NCI-H2196 (cell line): ENCODE measurements around the gene DNAJC27.

Experiments used
- DNase-seq: peaks from one replicate; lab custom pipeline; 2025; ENCODE audit not compliant: unreplicated experiment; lab: John Stamatoyannopoulos, UW

Gene DNAJC27

DNA sequence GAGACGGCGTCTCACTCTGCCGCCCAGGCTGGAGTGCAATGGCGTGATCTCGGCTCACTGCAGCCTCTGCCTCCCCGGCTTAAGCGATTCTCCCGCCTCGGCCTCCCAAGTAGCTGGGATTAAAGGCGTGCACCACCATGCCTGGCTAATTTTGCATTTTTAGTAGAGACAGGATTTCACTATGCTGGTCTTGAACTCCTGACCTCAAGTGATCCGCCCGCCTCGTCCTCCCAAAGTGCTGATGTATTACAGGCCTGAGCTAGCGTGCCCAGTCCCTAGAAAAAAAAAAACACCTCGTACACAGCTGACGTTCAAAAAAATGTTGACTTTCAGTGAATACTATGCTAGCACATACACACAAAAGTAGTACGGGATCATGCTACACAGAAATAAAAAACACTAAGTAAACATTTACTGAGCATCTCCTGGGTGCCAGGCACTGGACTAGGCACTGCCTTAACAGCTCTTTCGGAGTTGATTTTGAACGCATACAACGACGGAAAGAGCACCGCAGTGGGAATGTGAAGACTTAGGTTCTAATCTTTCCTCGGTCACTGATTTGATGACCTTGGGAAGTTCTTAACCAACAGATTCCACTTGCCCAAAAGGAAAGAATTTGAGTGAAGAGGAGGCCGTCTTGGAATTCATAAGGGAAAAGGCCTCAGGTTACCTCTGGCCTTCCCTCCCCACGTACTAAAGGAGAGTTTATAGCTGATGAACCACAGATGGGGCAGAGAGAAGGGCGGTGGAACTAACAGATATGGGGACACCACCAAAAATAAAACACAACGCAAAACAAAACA is 1.1 kb downstream of the DNAJC27 start:
- no peak for DNase-seq

DNA sequence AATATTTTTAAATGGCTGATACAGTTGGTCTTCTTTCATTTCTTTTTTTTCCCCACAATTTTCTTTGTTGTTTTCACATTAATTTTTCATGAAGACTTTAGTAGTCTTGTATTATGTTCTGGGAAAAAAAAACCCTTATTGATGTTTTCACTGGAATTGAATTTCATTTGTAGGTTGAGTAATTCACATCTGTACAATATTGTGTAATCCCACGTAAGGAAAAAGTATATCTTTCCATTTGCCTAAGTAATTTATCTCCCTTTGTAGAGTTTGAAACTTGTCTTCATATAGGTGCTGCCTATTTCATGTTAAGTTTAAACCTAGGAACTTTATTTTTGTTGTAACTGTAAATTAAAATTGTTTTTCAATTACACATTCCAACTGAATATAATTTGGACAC is 2.0 kb downstream of the DNAJC27 start:
- DNase-seq, result no peak

DNA sequence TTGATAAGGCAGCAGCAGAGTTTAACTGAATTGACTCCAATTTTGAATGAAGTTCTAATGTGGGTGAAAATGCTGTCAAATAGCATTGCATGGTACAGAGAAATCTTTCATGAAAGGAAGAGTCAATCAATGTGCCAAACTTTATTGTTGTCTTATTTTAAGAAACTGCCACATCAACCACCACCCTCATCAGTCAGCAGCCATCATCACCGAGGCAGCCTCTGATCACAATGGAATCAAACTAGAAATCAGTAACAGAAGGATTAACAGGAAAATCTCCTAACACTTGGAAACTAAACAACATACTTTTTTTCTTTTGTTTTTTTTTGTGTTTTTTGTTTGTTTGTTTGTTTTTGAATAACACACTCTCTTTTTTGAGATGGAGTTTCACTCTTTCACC is 9.9 kb downstream of the DNAJC27 start:
- no peak for DNase-seq

DNA sequence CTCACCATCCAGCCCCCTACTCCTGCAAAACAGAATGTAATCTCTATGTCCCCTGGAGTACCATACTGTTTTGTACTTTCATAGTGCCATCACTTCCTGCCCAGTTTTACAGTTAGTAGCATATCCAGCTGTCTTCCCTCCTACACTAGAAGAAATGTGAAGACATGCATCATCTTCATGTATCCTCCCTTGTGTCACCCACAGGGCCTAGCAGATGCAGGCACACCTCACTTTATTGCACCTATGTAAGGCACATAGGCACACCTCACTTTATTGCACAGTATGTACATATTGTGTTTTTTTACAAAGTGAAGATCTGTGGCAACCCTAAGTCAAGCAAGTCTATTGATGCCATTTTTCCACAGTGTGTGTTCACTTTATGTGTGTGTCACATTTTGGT is 12.0 kb downstream of the DNAJC27 start:
- DNase-seq, result no peak

DNA sequence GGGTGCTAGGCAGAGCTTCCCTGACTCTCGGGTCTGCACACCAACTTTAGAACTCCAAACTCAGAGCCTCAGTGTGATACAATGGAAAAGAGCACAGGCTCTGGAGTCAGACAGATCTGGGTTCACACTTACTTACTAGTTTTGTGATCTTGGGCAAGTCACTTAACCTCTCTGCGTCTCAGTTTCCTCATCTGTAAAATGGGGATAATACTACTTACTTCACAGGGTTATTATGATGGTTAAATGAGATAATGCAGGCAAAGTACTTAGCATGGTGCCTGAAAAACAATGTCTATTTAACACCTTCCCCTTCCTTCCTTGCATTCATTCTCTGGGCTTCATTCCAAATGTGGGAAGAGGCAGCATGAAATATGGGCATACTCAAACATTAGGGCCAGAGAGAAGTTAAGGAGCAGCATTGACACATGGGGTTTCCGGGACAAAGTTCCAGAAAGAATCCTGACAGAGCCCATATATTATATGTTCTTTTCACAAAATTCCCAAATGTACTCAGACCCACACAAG is 13.3 kb downstream of the DNAJC27 start:
- no peak for DNase-seq

DNA sequence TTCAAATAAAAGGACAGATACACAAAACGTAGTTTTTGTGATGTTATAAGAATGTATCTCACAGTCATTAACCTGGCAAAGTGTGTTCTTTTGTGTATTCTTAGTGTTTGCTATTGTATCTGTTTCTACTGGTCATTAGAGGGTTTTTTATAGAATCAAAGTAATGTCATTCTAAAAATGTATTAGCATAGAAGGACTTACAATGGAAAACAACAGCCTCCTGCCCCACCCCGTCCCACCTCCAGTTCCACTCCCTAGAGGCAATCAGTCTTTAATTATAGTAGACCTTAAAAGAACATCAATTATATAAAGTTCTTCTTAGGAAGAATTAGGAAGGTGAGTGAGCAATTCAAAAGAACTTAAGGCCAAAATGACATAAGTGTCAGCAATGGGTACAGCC is 13.8 kb downstream of the DNAJC27 start:
- no peak for DNase-seq

DNA sequence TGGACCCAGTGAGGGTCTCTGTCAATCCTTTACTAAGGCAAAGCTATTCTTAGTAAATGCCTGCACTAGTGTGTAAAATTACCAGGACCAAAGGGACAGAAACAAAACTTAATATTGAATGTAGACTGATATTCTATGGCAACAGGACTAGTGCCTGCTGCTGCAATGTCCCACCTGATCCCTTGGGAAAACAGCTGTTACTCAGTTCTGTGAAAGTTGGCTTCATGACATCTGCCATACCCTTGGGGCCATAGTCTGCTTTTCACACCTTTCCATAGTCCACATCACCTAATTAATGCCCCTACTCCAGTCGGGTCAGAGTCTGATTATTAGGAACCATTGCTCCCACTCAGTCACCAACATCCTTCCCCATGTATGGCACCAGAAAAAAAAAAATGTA is 14.5 kb downstream of the DNAJC27 start:
- no peak for DNase-seq

DNA sequence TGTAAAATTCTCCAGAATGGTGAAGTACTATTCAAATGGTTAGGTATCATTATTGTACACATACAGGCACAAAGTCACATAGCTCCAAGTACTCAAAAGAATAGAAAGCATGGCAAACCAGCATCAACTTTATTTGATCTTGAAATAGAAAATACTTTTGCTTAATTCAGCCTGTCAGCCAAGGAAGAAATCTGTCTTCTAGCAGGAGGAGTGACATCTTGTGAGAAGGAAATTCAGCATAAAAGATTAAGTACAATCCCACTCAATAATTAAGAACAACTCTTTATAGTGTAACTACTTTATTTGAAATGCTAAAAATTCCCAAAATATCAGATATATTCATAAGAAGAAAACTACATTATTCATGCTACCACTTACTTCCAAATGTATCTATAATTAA is 15.8 kb downstream of the DNAJC27 start:
- DNase-seq, result no peak

DNA sequence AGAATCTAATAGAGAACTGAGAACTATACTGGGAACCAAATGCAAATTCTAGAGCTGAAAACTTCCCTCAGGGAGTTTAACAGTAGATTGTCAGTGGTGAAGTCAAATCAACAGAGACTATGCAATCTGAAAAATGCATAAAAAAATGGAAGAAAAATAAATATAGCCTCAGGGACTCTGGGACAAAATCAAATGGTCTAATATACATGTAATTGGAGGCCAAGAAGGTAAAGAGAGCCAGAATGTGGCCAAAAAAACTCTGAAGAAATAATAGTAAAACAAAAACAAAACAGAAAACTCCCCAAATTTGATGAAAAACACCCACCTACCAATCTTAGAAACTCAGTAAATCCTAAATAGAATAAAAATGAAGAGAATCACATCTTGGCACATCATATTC is 16.5 kb downstream of the DNAJC27 start:
- DNase-seq, result no peak

DNA sequence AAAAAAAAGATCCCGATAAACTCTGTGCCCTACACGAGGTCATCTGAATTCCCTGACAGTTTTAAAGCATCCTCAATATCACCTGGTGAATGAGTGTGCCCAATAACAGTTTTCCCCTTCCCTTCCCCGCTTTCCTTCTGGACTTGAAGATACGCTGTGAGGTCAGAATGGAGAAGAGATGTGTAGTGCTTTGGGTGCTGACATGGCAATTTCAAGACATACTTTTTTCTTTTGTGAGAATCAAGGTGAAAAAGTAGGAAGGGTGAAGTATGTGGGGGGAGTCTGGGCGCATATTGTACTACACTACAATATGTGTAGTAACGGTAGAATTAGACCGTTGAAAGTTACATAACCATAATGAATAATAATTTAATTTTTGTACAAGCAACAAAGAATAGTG is 21.7 kb downstream of the DNAJC27 start:
- DNase-seq, result no peak

DNA sequence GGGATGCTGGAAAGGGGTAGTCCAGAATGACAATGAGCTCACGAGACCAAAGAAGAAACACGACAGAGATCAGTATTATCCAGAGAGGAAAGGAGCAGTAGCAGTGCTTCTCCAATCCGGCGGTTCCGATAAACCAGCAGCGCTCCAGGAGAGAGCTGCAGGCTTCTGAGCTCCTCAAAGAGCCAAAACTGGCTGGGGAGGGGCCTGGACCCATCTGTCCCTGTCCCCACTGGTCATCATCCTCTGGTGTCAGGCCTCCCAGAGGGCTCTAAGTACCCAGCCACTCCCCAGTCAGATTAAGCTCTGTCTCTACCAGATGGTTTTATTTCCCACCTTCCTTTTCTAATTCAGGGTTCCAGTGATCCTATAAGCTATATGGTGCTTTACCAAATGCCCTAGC is 23.2 kb downstream of the DNAJC27 start:
- no peak for DNase-seq

DNA sequence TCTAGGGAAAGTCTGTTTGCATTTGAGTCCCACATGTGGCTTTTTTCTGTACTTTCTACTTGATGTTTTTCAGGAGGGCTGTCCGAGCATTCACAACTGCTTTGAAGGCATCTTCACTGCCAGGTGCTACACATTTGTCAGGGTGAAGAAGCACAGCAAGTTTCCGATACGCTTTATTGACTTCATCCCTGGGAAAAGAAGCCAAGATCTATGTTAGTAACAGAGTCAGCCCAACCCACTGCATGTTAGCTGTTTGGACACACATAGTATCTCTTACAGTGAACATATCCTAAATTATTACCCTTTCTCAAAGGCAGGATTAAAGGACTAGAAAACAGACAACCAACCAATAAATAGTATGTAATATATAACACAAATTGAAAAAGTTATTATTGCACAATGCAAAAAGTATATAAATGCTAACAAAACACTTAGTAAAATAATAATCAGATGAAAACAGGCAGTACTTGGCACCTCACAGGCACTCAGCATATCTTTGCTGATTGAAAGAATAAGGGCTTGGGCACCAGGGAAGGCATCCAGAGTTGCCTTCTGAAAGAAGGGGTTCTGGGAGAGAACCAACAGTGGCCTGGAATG is 24.1 kb downstream of the DNAJC27 start:
- DNase-seq, result no peak

DNA sequence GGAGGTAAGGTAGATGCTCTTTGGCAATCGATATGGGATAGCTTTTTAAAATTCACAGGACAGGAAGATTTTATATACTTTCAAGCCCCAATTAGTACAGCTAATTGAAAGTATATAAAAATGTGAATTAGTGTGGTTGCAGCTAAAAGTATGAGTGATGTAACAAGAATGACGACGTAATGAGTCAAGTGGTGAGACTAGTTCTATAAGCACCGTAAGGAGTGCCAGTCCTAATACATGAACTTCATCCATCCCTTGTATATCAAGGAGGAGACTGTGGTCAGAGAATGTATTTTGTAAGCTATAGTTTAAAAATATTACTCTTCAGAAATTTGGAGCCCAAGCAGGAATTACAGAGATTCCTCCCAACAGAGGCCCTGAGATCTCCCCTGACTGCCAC is 25.8 kb downstream of the DNAJC27 start:
- no peak for DNase-seq

DNA sequence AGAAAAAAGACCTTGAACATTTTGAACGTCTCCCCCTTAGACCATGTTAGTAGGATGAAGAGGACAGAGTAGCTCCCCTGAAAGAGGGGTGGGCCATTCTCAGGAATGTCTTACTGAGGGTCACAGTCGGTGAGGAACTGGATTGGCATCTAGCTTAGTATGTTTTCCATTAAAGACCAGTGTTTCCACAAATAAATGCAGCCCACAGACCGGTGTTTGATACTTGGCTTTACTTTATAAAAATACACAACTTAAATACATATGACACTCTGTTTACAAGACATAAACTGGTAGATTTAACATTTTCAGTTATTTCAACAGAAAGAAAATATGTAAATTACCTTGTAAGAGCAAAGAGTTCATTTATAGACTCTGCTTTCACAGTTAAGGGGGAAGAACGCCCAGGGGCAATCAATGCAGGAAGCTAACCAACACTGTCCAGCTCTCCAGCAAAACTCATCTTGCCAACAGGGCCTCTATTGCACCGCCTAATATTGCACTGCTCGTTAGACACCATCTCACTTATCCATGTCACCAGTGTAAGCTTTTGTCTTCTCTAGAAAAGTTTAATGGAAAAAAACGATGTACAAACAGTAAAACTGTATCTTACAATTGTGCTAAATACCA is 28.2 kb downstream of the DNAJC27 start:
- DNase-seq, result no peak

DNA sequence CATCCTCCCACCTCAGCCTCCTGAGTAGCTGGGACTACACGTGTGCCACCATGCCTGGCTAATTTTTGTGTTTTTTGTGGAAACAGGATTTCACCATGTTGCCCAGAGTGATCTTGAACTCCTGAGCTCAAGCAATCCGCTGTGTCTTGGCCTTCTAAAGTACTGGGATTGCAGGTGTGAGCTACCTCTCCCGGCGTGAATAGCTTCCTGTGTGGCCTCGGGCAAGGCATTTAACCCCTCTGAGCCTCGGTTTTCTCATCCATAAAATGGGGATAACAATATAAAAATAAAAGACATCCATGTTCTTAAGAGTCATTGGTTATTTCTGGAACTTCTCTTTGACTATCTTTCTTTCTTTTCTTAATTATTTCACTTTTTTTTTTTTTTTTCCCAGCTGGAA is 32.4 kb downstream of the DNAJC27 start:
- no peak for DNase-seq

DNA sequence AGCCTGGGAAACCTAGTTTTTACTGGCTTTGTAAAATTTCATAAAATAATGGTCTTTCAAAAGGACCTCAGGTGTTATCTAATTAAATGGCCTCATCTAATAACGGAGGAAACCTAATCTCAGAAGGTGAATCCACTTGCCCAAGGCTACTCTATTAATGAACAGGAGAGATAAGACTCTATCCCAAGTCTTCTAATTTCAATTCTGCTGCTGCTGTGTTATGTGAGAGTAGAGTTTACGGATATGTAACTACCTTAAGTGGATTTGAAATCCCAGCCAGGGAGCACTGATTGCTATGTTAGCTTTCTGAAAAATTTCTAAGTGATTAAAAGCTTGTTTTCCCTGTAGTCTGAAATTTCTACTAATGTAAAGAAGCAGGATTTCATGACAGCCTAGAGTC is 34.5 kb downstream of the DNAJC27 start:
- no peak for DNase-seq

DNA sequence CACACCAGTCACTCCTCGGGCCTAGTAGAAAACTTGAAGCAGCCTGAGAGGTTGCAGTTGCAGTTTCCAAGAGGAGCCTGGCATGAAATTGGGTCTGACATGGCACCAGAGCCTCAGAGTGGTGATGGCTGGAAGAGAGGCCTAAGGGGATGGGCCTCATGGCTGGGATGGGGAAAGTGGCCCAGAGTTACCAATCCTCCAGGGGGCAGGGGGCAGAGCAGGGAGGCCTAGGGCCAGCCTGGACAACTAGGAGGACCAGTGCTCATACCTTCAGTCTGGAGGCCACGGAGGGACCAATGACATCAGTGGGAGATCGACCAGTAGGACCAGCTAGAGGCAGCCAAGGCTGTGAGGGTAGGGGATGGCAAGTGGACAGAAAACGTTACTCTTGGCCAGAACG is 36.6 kb downstream of the DNAJC27 start:
- DNase-seq, result no peak

DNA sequence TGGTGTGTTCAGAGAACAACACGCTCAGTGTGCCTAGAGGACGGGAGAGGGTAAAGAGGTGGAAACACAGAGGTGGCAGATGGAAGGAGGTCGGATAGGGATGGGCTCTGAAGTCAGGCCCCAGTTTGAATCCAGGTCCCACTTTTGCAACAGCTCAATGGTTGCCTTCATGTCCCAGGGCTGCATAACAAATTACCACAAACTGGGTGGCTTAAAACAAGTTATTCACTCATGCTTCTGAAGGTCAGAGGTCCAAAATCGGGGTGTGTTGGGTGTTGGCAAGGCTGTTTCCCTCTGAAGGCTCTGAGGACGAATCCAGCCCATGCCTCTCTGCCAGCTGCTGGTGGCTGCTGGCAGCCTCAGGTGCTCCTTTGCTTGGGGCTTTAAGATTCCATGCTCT is 39.0 kb downstream of the DNAJC27 start:
- no peak for DNase-seq

DNA sequence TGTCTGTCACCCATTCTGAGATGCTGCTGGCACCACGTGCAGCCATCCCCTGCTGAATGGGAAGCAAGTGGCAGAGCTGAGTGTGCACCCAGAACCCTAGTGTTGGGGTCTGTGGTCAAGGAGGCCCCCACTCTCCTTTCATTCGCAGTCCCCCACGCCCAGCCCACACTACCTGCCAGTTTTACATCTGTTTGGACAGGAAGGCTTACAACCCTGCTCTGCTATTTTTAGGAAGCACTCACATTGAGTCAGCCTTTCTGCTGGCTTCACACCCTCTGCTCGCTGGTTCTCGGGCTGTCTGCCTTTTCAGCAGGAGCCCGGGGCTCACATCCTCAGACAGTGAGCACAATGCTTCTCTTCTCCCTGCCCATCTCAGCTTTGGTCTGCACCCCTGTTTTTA is 41.0 kb downstream of the DNAJC27 start:
- DNase-seq, result no peak

DNA sequence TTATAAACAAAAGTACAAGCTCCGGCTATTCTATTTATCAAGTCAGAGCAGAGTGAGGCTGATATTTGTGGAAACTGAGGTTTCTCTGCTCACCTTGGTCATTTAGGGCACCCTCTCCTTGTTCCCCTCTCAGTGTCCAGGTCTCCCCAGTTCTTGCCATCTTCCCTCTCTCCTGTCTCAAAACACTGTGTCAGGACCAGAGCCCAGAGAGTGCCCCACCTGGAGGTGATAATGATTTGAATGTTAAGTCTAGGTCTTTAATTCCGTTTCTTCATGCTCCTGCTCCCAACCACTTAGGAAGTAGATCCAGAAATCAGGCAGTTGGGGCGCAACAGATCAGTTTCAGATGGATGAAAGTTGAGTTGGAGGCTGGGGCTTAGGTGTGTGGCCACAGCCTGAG is 42.5 kb downstream of the DNAJC27 start:
- DNase-seq, result no peak

DNA sequence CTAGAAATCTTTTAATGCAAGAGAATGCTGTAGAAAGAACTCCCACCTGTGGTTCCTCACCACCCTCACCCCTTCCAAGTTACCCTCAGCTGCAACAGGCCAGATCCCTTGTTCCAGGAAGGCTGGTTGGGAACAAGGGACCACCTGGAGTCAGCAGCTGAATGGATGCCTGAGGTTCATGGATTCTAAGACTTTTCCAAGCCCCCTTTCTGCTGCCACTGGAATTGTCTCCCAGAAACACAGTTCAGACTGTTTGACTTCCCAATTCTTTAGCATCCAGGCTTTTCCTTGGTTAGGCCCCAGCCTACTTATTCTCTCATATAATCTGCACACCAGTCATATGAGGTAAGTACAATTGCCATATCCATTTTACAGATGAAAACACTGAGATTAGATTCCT is 43.7 kb downstream of the DNAJC27 start:
- no peak for DNase-seq

DNA sequence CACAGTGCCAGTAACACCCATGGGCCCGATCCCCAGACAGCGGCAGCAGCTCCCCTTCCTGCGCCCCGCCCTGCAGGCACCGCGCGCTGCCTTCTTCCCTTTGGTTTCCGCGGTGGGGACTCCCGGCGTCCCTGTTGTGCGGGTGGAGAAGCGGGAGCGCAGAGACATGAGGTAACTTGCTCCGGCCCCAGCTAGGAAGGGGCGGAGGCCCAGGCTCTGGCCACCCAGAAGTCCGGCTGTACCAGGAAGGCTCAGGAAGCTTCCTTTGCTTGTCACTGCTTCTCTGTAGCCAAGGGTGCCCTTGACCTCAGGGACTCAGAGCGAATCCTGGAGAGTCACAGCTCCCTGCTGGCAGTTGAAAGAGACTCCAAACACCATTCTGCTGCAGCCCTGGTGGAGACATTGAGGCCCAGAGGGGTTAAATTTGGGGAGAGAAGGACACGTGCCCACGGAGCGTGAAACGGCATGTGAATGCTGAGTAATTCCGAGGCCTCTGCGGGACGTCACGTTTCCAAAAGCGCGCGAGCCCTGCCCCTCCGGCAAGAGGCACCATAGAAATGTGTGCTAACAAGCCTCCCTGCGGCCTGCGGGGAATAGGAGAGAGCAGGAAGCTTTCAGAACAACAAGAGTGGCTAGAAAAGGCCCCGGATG is 45.0 kb downstream of the DNAJC27 start:
- DNase-seq, result no peak
